ENCODE data around the gene KCNQ1.

DNA sequence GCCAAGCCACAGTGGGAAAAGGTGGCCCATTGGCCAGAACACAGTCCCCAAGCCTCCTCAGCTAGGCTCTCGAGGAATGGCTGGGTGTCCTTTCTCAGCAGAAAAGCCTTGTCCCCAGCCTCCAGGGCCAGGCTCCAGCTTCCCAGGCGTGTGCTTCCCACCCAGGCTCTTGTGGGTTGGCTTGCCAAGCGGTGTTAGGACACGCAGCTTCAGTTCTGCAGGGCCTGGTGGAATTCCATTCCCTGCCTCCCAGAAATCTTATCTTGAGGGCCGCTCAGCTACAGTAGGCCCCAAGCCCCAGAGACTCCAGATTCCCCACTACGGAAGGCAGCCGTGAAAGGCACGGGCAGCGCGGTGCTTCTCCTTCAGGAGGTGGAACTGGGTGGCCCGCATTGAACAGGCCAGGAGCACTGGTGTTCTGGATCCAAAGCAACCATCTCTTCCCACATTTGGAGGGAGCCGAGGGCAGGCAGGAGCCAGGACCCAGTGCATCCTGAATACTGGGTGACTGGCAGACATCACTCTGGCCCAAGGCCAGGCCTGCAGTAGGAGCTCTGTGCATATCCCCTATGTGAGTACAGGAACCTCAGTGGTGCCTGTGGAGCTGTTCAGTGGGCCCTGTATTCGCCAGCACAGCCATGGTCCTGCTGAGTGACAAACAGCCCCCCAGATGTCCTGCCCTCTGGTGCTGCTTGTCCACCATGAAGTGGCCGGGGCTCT lies 271.7 kb downstream of the KCNQ1 start:
- TF ChIP-seq, protein P1, sequence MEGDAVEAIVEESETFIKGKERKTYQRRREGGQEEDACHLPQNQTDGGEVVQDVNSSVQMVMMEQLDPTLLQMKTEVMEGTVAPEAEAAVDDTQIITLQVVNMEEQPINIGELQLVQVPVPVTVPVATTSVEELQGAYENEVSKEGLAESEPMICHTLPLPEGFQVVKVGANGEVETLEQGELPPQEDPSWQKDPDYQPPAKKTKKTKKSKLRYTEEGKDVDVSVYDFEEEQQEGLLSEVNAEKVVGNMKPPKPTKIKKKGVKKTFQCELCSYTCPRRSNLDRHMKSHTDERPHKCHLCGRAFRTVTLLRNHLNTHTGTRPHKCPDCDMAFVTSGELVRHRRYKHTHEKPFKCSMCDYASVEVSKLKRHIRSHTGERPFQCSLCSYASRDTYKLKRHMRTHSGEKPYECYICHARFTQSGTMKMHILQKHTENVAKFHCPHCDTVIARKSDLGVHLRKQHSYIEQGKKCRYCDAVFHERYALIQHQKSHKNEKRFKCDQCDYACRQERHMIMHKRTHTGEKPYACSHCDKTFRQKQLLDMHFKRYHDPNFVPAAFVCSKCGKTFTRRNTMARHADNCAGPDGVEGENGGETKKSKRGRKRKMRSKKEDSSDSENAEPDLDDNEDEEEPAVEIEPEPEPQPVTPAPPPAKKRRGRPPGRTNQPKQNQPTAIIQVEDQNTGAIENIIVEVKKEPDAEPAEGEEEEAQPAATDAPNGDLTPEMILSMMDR (IDR thresholded peaks at IDR 0.05; ENCODE audit: borderline replicate concordance, extremely low read depth, low read length, poor library complexity, severe bottlenecking): no peak
- no peak for TF ChIP-seq EZH2 (IDR thresholded peaks at IDR 0.05; ENCODE audit: borderline replicate concordance, low read depth, low read length, severe bottlenecking)
